OCI-LY7 (cell line): ENCODE data around the gene RBL2.

ENCODE experiments used
- CTCF ChIP-seq: fragments of 200-600 bp; sonication (generic); conservative IDR thresholded peaks from 2 replicates; pipeline ENCODE4 v1.5.1; 2014; ENCODE audit warnings: mild to moderate bottlenecking, antibody characterized with exemption, low read length, moderate library complexity, mixed read lengths
- EZH2phosphoT487 ChIP-seq: fragments of 200-600 bp; sonication (generic); IDR thresholded peaks from 2 replicates; pipeline ENCODE4 v1.6.1; 2018; ENCODE audit warnings: low read depth, borderline replicate concordance, mild to moderate bottlenecking, mixed run types, antibody characterized with exemption, low read length, moderate library complexity, mixed read lengths

- TF ChIP-seq CTCF (no peak), EZH2phosphoT487 (no peak)
These were observed 4.9 kb upstream of the RBL2 start for GRCh38 chr16:53429221-53429943.
